Measurements from ENCODE around the gene PSKH1.

Gene PSKH1

DNA sequence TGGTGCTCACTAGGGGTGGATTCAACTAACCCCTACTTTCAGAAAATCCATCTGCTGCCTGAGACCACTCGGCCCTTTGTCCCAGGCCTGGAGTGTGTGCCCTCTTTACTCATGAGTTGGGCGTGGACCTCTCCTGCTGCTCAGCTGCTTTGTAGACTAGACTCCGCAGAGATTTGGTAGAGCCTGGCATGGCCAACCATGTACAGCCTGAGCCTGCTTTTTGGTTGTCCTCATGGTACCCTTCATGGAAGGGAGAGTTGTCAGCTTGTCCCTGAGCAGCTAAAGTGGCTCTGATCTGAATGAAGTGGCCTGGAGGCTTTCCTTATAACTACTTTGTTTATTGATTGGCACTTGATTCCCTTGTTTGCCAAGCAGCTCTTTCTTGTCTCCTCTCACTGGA is 18.7 kb upstream of the PSKH1 start:
- DNase-seq (ENCODE audit: extremely low read depth, low read depth), result no peak
- H3K4me3 ChIP-seq (replicated peaks; ENCODE audit: low read depth, low read length), result peak overlapping the region; percentile 93
- TF ChIP-seq, protein P1, sequence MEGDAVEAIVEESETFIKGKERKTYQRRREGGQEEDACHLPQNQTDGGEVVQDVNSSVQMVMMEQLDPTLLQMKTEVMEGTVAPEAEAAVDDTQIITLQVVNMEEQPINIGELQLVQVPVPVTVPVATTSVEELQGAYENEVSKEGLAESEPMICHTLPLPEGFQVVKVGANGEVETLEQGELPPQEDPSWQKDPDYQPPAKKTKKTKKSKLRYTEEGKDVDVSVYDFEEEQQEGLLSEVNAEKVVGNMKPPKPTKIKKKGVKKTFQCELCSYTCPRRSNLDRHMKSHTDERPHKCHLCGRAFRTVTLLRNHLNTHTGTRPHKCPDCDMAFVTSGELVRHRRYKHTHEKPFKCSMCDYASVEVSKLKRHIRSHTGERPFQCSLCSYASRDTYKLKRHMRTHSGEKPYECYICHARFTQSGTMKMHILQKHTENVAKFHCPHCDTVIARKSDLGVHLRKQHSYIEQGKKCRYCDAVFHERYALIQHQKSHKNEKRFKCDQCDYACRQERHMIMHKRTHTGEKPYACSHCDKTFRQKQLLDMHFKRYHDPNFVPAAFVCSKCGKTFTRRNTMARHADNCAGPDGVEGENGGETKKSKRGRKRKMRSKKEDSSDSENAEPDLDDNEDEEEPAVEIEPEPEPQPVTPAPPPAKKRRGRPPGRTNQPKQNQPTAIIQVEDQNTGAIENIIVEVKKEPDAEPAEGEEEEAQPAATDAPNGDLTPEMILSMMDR (IDR thresholded peaks at IDR 0.05; ENCODE audit: low read depth, low read length, missing control alignments), result no peak

DNA sequence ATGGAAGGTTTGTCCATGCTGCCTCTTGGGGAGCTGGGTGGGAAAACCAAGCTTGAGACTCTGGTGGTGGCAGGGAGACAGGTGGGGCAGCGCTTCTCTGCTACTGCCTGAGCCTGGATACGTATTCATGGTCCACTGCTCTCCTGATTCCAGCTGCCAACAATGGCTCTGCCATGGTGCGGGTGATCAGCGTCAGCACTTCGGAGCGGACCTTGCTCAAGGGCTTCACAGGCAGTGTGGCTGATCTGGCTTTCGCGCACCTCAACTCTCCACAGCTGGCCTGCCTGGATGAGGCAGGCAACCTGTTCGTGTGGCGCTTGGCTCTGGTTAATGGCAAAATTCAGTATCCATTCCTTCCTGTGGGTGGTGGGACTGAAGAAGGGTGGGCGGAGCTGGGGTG is 16.0 kb upstream of the PSKH1 start:
- no peak overlapping the region for H3K4me3 ChIP-seq (replicated peaks; ENCODE audit: low read depth, low read length)
- no peak for DNase-seq (ENCODE audit: extremely low read depth, low read depth)
- TF ChIP-seq, protein P1 (IDR thresholded peaks at IDR 0.05; ENCODE audit: low read depth, low read length, missing control alignments), result no peak

DNA sequence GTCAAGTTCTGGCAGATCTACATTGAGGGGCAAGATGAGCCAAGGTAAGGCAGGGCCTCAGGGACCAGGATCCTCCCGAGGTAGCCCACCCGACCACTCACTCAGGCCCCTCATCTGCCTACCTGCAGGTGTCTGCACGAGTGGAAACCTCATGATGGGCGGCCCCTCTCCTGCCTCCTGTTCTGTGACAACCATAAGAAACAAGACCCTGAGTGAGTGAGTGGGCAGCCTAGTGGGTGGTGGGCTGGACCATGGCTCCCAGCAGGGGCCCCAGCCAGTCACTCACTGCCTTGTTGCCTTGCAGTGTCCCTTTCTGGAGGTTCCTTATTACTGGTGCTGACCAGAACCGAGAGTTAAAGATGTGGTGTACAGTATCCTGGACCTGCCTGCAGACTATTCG is 14.8 kb upstream of the PSKH1 start:
- TF ChIP-seq, protein P1 (IDR thresholded peaks at IDR 0.05; ENCODE audit: low read depth, low read length, missing control alignments), result no peak
- H3K4me3 ChIP-seq (replicated peaks; ENCODE audit: low read depth, low read length), result no peak overlapping the region

DNA sequence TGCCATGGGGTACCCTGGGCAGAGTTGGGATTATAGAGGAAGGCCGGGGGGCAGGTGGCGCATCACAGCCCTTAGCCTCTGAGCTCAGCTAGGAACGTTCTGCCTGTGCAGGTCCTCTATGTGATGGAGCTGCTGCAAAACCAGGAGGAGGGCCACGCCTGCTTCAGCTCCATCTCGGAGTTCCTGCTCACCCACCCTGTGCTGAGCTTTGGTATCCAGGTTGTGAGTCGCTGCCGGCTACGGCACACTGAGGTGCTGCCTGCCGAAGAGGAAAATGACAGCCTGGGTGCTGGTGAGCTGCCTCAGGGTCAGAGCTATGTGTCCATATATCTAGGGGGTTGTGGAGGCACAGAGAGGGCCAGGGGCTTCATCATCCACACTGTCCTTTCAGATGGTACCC is 14.2 kb upstream of the PSKH1 start:
- TF ChIP-seq, protein P1 (IDR thresholded peaks at IDR 0.05; ENCODE audit: low read depth, low read length, missing control alignments), result no peak
- no peak overlapping the region for H3K4me3 ChIP-seq (replicated peaks; ENCODE audit: low read depth, low read length)
- DNase-seq (ENCODE audit: extremely low read depth, low read depth), result no peak

More for the DNA sequence above, 14.8 kb upstream of the PSKH1 start:
- DNase-seq (ENCODE audit: extremely low read depth, low read depth), result no peak

DNA sequence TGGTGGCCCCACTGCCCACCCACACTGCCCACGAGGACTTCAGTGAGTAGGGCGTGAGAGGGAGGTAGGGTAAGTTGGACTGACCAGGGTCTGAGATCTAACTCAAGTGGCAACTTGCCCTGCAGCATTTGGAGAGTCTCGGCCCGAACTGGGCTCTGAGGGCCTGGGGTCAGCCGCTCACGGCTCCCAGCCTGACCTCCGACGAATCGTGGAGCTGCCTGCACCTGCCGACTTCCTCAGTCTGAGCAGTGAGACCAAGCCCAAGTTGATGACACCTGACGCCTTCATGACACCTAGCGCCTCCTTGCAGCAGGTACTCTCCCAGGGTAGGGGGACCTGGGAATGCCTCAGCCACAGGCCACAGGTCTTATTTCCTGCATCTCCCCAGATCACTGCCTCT is 13.6 kb upstream of the PSKH1 start:
- DNase-seq (ENCODE audit: extremely low read depth, low read depth), result no peak
- H3K4me3 ChIP-seq (replicated peaks; ENCODE audit: low read depth, low read length), result no peak overlapping the region
- TF ChIP-seq, protein P1 (IDR thresholded peaks at IDR 0.05; ENCODE audit: low read depth, low read length, missing control alignments), result no peak

DNA sequence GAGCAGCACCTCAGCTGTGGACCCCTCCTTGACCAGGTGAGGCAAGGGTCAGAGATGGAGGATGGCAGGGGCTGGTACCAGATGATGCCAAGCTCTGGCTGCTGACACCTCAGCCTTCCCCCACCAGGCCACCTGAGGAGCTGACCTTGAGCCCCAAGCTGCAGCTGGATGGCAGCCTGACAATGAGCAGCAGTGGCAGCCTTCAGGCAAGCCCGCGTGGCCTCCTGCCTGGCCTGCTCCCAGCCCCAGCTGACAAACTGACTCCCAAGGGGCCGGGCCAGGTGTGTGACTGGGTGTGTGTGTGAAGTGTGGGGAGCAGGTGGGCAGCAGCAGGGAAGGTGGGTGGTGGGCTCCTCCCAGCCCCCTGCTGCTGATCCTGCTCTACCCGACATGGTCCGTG is 13.1 kb upstream of the PSKH1 start:
- DNase-seq (ENCODE audit: extremely low read depth, low read depth), result no peak
- no peak overlapping the region for H3K4me3 ChIP-seq (replicated peaks; ENCODE audit: low read depth, low read length)
- TF ChIP-seq, protein P1 (IDR thresholded peaks at IDR 0.05; ENCODE audit: low read depth, low read length, missing control alignments), result no peak

DNA sequence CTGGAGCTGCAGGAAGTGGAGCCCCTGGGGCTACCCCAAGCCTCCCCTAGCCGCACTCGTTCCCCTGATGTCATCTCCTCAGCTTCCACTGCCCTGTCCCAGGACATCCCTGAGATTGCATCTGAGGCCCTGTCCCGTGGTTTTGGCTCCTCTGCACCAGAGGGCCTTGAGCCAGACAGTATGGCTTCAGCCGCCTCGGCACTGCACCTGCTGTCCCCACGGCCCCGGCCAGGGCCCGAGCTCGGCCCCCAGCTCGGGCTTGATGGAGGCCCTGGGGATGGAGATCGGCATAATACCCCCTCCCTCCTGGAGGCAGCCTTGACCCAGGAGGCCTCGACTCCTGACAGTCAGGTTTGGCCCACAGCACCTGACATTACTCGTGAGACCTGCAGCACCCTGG is 12.5 kb upstream of the PSKH1 start:
- TF ChIP-seq, protein P1 (IDR thresholded peaks at IDR 0.05; ENCODE audit: low read depth, low read length, missing control alignments), result no peak
- no peak for DNase-seq (ENCODE audit: extremely low read depth, low read depth)

More for the DNA sequence above, 12.5 kb upstream of the PSKH1 start:
- no peak overlapping the region for H3K4me3 ChIP-seq (replicated peaks; ENCODE audit: low read depth, low read length)
